Measurements from ENCODE around the gene ZNF48.

The ZNF48 gene

DNA sequence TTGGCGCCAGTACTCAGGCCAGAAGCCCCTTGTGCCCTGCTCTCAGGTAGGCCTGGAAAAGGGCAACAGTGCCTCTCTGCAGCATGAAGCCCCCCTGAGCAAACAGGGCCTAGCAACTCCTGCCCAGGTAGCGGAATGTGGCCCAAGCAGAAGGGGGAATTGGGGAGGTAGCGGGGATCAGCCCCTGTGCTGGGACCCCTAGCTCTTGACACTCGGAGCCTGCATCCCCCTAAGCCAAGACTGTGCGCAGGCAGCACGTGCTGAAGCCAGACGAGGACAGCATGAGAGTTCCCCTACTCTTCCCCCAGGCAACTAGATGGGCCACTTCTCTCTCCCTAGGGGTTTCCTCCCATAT lies 39.3 kb upstream of the ZNF48 start:
- Mint-ChIP-seq H3K4me1 (ENCODE audit: low read depth) (peaks cover 27% of the 10 kb centered on the region), H3K27me3 (no peaks in the 10 kb centered on the region), H3K36me3 (no peaks in the 10 kb centered on the region), H3K4me3 (peak overlapping the region; percentile 93), H3K27ac (peak overlapping the region; percentile 97), H3K9me3 (ENCODE audit: low read depth) (no peaks in the 10 kb centered on the region)

GRCh38 chr16:30356401-30357084 lies 38.7 kb upstream of the ZNF48 start:
- Mint-ChIP-seq H3K27me3 (no peaks in the 10 kb centered on the region), H3K36me3 (no peaks in the 10 kb centered on the region), H3K4me3 (peak overlapping the region; percentile 93), H3K27ac (peak overlapping the region; percentile 97), H3K4me1 (ENCODE audit: low read depth) (peaks cover 27% of the 10 kb centered on the region), H3K9me3 (ENCODE audit: low read depth) (no peaks in the 10 kb centered on the region)

DNA sequence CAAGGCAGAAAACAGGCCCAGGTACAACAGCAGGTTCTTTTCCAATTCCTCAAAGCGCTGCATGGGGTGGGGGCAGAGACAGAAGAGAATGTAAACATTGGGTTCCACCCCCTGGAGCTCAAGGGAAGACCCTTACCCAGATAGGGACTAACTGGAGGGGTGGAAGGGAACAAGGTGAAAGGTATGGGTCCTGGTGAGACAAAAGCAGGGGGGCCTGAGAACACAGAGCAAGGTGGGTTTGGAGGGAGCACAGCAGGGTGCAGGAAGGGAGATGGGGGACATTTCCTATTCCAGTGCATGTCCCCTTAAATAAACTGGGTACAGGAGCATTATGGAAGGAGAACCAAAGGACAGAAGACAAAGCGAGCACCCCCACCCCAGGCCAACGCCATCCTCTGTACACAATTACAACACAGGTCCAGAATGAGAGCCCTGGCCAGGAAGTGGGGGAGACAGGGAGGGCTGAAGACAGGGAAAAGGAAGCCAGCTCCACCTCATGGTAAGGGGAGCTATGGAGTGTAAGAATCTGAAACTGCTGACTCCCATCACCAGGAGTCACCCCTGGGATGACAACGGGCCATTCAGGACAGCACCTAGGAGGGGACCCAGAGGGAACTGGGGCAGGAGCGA lies 38.0 kb upstream of the ZNF48 start:
- Mint-ChIP-seq H3K4me3 (no peak overlapping the region), H3K27me3 (no peaks in the 10 kb centered on the region), H3K4me1 (ENCODE audit: low read depth) (peaks cover 26% of the 10 kb centered on the region), H3K9me3 (ENCODE audit: low read depth) (no peaks in the 10 kb centered on the region), H3K27ac (peak overlapping the region; percentile 67), H3K36me3 (no peaks in the 10 kb centered on the region)

- H3K27ac Mint-ChIP-seq = no peak overlapping the region
- H3K27me3 Mint-ChIP-seq = no peaks in the 10 kb centered on the region
- H3K4me3 Mint-ChIP-seq = no peak overlapping the region
- H3K4me1 Mint-ChIP-seq (ENCODE audit: low read depth) = peaks cover 23% of the 10 kb centered on the region
- no peaks in the 10 kb centered on the region for H3K36me3 Mint-ChIP-seq
- H3K9me3 Mint-ChIP-seq (ENCODE audit: low read depth) = no peaks in the 10 kb centered on the region
Observed at GRCh38 chr16:30357715-30358576, 37.3 kb upstream of the ZNF48 start.

DNA sequence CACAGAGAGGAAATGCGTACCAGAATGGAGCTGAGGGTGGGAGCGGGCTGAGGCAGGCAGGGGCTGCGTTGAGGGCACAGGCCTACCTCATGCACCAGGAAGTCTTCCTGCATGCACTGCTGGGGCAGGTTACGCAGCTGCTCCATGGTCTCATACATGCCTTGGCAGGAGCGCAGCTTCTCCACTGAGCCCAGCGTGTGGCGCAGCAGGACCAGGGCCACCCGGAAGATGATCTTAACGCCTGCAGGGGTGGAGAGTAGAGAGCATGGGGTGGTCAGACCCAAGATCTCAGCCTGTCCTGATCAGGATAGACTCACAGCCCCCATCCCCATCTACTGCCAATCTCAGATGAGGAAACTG lies 36.7 kb upstream of the ZNF48 start:
- Mint-ChIP-seq H3K4me3 (no peak overlapping the region), H3K27ac (no peak overlapping the region), H3K27me3 (no peaks in the 10 kb centered on the region), H3K4me1 (ENCODE audit: low read depth) (peaks cover 19% of the 10 kb centered on the region), H3K9me3 (ENCODE audit: low read depth) (no peaks in the 10 kb centered on the region), H3K36me3 (no peaks in the 10 kb centered on the region)

DNA sequence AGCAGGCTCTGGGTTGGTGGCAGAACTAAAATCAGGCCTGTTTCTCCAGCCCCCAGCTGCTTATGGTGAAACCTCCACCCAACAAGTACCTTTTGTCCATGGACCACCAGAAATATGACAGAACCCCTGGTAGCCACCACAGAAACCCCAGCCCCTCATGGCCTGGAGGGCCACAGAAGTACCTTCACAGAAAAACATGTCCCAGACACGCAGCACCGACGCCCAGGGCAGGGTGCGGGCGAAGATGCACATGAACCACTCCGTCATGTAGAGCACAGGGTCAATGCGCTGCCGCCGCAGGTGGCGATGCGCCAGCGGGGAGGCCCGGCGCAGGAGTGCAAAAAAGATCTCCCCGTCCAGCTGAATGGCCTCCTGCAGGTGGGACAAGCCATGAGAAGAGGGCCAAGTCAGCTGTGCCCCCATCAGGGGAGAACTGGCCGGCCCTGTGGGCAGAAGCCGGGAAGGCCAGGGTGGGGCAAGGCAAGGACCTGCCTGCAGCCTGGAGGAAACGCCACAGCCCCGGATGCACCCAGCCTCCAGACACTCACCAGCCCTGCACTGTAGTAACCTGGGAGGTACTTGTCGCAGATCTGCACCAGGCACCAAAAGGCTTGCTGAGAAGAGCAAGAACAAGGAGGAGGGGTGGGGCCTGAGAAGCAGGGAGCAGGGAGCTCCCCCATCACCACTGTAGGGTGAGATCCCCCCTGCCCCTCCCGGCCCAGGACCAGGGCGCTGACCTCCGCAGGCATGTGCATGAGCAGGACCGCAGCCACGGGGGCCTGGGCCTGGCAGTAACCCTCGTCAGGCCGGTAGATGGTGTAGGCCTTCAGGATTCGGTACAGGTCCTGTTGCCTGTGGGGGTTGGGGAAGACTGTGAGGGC lies 36.0 kb upstream of the ZNF48 start:
- Mint-ChIP-seq H3K36me3 (no peaks in the 10 kb centered on the region), H3K4me3 (no peak overlapping the region)

DNA sequence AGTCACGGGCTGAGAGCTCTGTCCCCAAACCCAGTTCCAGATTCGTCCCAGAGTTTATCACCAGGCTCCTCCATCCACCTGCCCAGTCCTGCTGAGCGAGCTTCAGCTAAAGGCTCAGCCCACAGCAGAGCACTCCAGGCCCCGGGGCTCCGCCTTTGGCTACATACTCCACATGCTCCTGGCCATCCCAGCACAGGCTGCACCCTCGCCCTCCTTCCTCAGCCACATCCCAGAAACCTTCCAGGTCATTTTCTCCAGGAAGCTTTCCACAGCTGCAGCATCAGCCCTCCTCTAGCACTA lies 35.4 kb upstream of the ZNF48 start:
- no peaks in the 10 kb centered on the region for H3K36me3 Mint-ChIP-seq
- H3K4me3 Mint-ChIP-seq = no peak overlapping the region
- H3K4me1 Mint-ChIP-seq (ENCODE audit: low read depth) = peaks cover 13% of the 10 kb centered on the region
- no peaks in the 10 kb centered on the region for H3K9me3 Mint-ChIP-seq (ENCODE audit: low read depth)
- no peaks in the 10 kb centered on the region for H3K27me3 Mint-ChIP-seq
- H3K27ac Mint-ChIP-seq = no peak overlapping the region

More for the DNA sequence above, 36.0 kb upstream of the ZNF48 start:
- H3K4me1 Mint-ChIP-seq (ENCODE audit: low read depth) = peaks cover 18% of the 10 kb centered on the region
- no peaks in the 10 kb centered on the region for H3K9me3 Mint-ChIP-seq (ENCODE audit: low read depth)
- no peak overlapping the region for H3K27ac Mint-ChIP-seq
- H3K27me3 Mint-ChIP-seq = no peaks in the 10 kb centered on the region

- Mint-ChIP-seq H3K9me3 (ENCODE audit: low read depth) (no peaks in the 10 kb centered on the region), H3K27ac (no peak overlapping the region), H3K36me3 (no peaks in the 10 kb centered on the region), H3K4me3 (no peak overlapping the region), H3K27me3 (no peaks in the 10 kb centered on the region), H3K4me1 (ENCODE audit: low read depth) (peaks cover 10% of the 10 kb centered on the region)
Observed at GRCh38 chr16:30361180-30361579, 34.0 kb upstream of the ZNF48 start.

DNA sequence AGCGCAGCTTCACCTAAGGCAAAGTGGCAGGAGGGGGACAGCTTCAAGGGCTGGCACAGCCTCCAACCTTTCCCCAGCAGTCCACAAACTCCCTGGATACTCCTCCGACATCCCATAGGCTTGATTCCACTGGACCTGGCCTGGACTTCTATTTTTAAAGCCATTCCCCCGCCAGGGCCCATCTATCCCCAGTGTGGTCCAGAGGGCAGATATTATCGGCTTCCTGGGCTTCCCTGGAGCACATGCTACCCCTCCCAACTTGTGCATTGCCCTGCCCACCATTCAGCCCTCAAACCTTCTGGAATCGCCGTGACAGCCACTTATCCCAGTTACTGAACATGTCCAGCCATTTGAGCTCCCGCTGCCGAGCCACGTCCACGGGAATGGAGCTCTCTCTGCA lies 30.0 kb upstream of the ZNF48 start:
- Mint-ChIP-seq H3K4me3 (no peak overlapping the region), H3K4me1 (ENCODE audit: low read depth) (peaks cover 33% of the 10 kb centered on the region)

GRCh38 chr16:30366511-30366910 lies 28.7 kb upstream of the ZNF48 start:
- peaks cover 40% of the 10 kb centered on the region for H3K4me1 Mint-ChIP-seq (ENCODE audit: low read depth)
- H3K27me3 Mint-ChIP-seq = no peaks in the 10 kb centered on the region
- H3K9me3 Mint-ChIP-seq (ENCODE audit: low read depth) = no peaks in the 10 kb centered on the region
- peak overlapping the region; percentile 92 for H3K4me3 Mint-ChIP-seq
- H3K27ac Mint-ChIP-seq = peak overlapping the region; percentile 87
- no peaks in the 10 kb centered on the region for H3K36me3 Mint-ChIP-seq

More for the DNA sequence above, 30.0 kb upstream of the ZNF48 start:
- Mint-ChIP-seq H3K36me3 (no peaks in the 10 kb centered on the region), H3K27ac (peak overlapping the region; percentile 10), H3K9me3 (ENCODE audit: low read depth) (no peaks in the 10 kb centered on the region), H3K27me3 (no peaks in the 10 kb centered on the region)

GRCh38 chr16:30367349-30368009 lies 27.7 kb upstream of the ZNF48 start:
- H3K27ac Mint-ChIP-seq = peak overlapping the region; percentile 87
- peak overlapping the region; percentile 92 for H3K4me3 Mint-ChIP-seq
- no peaks in the 10 kb centered on the region for H3K27me3 Mint-ChIP-seq
- no peaks in the 10 kb centered on the region for H3K9me3 Mint-ChIP-seq (ENCODE audit: low read depth)
- peaks cover 46% of the 10 kb centered on the region for H3K4me1 Mint-ChIP-seq (ENCODE audit: low read depth)
- H3K36me3 Mint-ChIP-seq = no peaks in the 10 kb centered on the region

GRCh38 chr16:30368122-30368791 lies 27.0 kb upstream of the ZNF48 start:
- H3K4me1 Mint-ChIP-seq (ENCODE audit: low read depth) = peaks cover 49% of the 10 kb centered on the region
- peak overlapping the region; percentile 92 for H3K4me3 Mint-ChIP-seq
- H3K9me3 Mint-ChIP-seq (ENCODE audit: low read depth) = no peaks in the 10 kb centered on the region
- H3K27ac Mint-ChIP-seq = peak overlapping the region; percentile 87
- H3K36me3 Mint-ChIP-seq = no peaks in the 10 kb centered on the region
- H3K27me3 Mint-ChIP-seq = no peaks in the 10 kb centered on the region

DNA sequence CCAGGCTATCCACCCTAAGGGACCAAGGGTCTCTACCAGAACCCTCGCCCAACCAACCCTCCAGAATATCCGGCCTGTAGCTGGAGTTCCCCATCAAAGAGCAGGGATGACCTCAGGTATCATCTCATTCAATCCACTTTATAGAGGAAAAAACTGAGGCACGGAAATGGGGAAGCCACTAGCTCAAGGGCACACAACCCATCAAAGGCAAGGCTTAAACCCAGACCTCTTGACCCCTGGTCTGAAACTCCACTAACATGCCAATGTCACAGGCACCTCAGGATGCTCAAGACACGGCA lies 26.5 kb upstream of the ZNF48 start:
- no peaks in the 10 kb centered on the region for H3K27me3 Mint-ChIP-seq
- peak overlapping the region; percentile 87 for H3K27ac Mint-ChIP-seq
- peaks cover 49% of the 10 kb centered on the region for H3K4me1 Mint-ChIP-seq (ENCODE audit: low read depth)
- H3K36me3 Mint-ChIP-seq = no peaks in the 10 kb centered on the region
- H3K9me3 Mint-ChIP-seq (ENCODE audit: low read depth) = no peaks in the 10 kb centered on the region
- peak overlapping the region; percentile 92 for H3K4me3 Mint-ChIP-seq
